ENCODE results near the gene WNT5B.

The WNT5B gene

DNA sequence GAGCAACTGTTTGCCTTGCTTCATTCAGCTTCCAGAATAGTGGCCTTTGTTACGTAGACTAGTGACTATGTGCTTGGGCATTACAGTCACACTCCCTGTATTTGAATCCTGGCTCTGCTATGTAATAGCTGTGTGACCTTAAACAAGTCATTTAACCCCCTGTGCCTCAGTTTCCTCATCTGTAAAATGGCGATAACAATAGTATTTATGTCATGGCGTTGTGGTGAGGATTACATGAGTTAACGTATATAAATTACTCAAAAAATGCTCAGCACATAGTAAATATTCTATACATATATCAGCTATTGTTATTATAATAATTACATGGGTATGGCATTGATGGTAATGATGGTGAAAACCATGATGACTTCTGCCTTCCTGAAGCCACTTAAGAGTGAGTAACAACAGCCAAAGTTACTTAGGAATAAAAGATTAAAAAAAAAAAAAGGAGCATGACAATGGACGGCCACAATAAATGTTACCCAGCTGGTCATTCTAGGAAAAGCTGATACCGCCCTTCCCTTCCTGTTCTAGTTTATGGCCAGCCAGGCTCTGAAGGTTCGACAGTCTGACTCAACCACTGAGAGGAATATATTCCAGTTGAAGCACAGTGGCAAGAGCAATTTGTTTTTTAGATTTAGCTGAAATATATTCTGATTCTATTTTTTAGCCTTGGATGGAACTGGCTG is 51.9 kb downstream of the WNT5B start:
- TF ChIP-seq, protein P1, sequence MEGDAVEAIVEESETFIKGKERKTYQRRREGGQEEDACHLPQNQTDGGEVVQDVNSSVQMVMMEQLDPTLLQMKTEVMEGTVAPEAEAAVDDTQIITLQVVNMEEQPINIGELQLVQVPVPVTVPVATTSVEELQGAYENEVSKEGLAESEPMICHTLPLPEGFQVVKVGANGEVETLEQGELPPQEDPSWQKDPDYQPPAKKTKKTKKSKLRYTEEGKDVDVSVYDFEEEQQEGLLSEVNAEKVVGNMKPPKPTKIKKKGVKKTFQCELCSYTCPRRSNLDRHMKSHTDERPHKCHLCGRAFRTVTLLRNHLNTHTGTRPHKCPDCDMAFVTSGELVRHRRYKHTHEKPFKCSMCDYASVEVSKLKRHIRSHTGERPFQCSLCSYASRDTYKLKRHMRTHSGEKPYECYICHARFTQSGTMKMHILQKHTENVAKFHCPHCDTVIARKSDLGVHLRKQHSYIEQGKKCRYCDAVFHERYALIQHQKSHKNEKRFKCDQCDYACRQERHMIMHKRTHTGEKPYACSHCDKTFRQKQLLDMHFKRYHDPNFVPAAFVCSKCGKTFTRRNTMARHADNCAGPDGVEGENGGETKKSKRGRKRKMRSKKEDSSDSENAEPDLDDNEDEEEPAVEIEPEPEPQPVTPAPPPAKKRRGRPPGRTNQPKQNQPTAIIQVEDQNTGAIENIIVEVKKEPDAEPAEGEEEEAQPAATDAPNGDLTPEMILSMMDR (IDR thresholded peaks at IDR 0.05), result no peak

DNA sequence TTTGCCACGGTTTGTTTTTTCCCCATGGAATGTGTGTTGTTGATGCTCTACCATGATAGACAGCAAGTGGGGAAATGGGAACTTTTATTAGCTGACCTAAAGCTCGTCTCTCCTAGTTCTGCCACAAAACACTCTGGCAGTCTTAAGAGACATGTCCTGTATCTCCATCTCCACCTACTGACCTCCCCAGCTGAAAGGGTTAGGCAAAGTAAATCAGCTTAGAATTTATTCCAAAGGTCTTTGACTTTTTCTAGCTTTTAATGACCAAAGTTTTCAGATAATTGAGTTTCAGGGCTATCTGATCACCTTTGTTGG is 52.4 kb downstream of the WNT5B start:
- TF ChIP-seq, protein P1 (IDR thresholded peaks at IDR 0.05), result no peak

DNA sequence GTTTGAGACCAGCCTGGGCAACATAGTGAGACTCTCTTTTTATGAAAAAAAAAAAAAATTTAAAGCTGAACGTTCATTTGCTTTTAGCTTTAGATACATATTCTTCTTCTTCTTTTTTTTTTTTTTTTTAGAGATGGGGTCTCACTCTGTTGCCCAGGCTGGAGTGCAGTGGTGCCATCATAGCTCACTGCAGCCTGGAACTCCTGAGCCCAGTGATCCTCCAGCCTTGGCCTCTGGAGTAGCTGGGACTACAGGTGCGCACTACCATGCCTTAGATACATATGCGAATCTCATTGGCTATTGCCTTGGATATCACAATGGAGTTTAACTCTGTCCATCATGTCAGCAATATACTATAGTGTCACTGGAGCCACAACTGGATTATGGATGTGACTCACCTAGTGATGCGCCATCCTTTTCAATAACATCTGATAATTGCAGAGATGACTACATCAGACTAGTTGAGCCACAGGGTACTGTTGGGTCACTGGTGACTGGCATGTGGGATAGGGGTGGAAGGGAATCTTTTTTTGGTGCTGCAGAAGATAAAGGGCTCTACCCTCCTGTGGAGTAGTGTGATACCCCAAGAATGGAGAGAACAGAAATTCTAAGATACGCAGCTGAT is 59.2 kb downstream of the WNT5B start:
- TF ChIP-seq, protein P1 (IDR thresholded peaks at IDR 0.05), result no peak

DNA sequence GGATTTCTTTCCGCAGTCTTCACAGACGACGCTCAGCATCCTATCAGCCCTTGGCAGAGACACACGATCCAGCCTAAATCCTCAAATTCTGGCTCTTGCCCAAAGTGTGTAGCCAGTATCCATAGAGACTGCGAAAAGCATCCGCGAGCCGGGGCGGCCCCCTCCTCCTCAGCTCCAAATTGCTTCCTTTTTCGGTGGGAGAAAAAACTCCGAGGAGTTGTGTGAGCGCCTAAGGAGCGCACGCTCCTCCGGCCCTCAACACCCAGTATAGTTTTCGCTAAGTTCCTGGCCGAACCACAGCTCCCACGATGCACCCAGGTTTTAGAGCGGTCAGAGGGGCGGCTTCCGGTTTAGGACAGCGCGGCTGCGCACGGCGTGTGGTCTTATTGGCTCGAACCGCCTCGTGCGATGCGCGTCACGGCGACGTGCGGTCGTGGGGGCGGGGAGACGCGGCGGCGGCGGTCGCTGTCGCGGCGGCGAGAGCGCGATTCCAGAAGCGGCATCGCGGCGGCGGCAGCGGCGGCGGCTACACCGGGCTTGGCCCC is 61.6 kb downstream of the WNT5B start, which contains the start of gene ADIPOR2:
Gene ADIPOR2 (plus strand): TSS at position 493 of the 545 bp plus-strand sequence. CDS start 63,274 bp downstream, outside the sequence.
- TF ChIP-seq, protein P1 (IDR thresholded peaks at IDR 0.05), result no peak

DNA sequence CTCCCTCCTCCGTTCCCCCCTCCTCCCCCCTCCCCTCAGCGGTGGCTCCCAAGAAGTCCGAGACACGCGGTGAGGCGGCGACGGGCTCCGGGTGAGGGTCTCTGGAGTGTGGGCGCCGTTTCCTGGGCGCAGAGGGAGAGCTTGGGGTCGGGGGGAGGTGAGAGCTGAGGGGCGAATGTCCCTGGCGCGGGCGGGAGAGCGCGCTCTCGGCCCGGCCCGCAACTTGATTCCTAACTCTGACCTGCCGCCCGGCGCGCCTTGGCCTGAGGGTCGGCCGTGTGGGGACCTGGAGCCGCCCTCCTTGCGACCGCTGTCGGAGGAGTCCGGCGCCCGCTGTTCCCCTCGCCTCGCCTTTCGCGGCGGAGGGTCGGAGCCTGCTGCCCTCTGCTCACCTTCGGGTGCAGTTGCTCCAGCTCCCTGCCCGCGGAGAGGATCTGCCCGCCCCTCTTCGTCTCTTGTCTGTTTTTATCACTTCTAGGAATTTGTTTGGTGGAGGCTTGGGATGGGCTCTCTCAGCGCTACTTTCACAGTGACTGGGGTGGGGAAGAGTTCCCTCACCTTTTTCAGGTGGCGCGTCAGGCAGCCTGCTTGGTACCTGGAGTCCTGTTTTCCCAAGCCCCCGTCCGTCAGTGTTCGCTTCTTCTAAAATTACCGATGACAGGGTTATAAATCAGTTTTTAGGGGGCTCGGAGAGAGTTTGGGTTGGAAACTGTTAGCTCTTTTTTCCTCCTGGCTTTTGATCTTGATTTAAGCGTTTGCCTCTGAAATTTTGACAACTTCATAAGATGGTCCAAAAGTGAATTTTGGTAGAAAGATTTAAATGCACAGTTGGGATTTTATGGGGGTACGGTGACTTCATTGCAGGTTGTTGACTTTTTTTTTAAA is 62.3 kb downstream of the WNT5B start:
- TF ChIP-seq, protein P1 (IDR thresholded peaks at IDR 0.05), result no peak

DNA sequence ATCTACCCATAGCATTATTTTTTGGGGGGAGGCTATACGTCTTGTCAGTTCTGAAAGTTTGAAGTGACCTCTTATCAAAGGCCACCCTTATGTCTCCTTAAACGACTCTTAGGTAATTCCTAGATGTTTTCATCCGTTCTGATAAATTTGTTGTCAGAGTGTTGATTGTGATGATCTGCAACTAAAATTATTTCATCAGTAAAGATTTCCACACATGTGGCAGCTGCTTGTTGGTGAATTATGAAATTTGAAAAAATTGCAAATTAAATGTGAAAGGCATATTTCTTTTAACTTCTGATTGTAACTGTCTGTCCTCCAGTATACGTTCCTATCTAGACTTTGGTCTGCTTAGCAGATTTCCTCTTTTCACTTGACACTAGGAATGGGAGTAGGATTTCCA is 63.2 kb downstream of the WNT5B start:
- TF ChIP-seq, protein P1 (IDR thresholded peaks at IDR 0.05), result no peak

DNA sequence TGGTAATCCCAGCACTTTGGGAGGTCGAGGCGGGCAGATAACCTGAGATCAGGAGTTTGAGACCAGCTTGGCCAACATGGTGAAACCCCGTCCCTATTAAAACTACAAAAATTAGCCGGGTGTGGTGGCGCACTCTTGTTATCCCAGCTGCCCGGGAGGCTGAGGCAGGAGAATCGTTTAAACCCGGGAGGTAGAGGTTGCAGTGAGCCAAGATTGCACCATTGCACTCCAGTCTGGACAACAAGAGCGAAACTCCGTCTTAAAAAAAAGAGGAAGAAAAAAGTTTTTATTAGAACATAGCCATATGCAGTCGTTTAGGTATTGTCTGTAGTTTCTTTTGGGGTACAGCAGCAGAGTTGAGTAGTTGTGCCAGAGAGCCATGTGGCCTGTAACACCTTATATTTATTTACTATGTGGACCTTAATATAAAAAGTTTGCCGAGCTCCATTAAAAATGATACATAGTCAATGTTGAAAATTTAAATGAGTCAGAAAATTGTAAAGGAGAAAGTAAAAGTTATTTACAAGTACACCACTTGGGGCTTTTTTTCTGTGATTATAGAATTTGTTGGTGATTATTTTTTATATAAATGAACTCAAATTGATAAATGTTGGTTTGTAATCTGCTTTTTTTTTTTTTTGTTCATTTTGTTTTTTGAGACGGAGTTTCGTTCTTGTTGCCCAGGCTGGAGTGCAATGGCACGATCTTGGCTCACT is 64.0 kb downstream of the WNT5B start:
- TF ChIP-seq, protein P1 (IDR thresholded peaks at IDR 0.05), result no peak

Measured in LNCAP (cell line).